Mesendoderm (in vitro differentiated cells): ENCODE data around the gene TACC3.
A peak's percentile ranks its signal among the peaks of the same experiment; 100 is the strongest.

Experiments
- DNase-seq: peaks from one replicate; pipeline ENCODE4 v3.0.0; 2013
- H2AK5ac ChIP-seq: 2 replicates; pipeline ENCODE4 v1.6.1; 2013; ENCODE audit warnings: low read length, inconsistent platforms
- H2BK120ac ChIP-seq: 2 replicates; pipeline ENCODE4 v1.6.1; 2013; ENCODE audit warnings: low read depth, mild to moderate bottlenecking, low read length, moderate library complexity, mixed read lengths
- H2BK15ac ChIP-seq: replicated peaks from 2 replicates; pipeline ENCODE4 v1.6.1; 2013; ENCODE audit warnings: low read depth, mild to moderate bottlenecking, moderate library complexity
- H2BK5ac ChIP-seq: 2 replicates; pipeline ENCODE4 v1.6.1; 2013; ENCODE audit warnings: low read length, inconsistent platforms
- H3K18ac ChIP-seq: 2 replicates; pipeline ENCODE4 v1.6.1; 2013; ENCODE audit warnings: mild to moderate bottlenecking, low read length, mixed read lengths
- H3K23ac ChIP-seq: one replicate; pipeline ENCODE4 v1.6.1; 2013; ENCODE audit warnings: low read length
- H3K27ac ChIP-seq: 2 replicates; pipeline ENCODE4 v1.5.1; 2013; ENCODE audit warnings: low read depth, mild to moderate bottlenecking, inconsistent platforms, low read length, moderate library complexity
- H3K27me3 ChIP-seq: 2 replicates; pipeline ENCODE4 v1.6.1; 2013; ENCODE audit warnings: low read length, control low read depth, mild to moderate bottlenecking, inconsistent platforms; ENCODE audit not compliant: insufficient read depth, poor library complexity
- H3K36me3 ChIP-seq: 2 replicates; pipeline ENCODE4 v1.6.1; 2013; ENCODE audit warnings: low read length, inconsistent platforms; ENCODE audit not compliant: control insufficient read depth, insufficient read depth
- H3K4ac ChIP-seq: one replicate; pipeline ENCODE4 v1.6.1; 2013; ENCODE audit warnings: low read depth, mild to moderate bottlenecking, low read length, moderate library complexity
- H3K4me1 ChIP-seq: 2 replicates; pipeline ENCODE4 v1.6.1; 2013; ENCODE audit warnings: low read depth, low read length, inconsistent platforms; ENCODE audit not compliant: control insufficient read depth
- H3K4me2 ChIP-seq: 2 replicates; pipeline ENCODE4 v1.6.1; 2013; ENCODE audit warnings: low read length
- H3K4me3 ChIP-seq: 2 replicates; pipeline ENCODE4 v1.5.1; 2013; ENCODE audit warnings: mild to moderate bottlenecking, low read length
- H3K56ac ChIP-seq: one replicate; pipeline ENCODE4 v1.6.1; 2013; ENCODE audit warnings: low read length
- H3K79me1 ChIP-seq: 2 replicates; pipeline ENCODE4 v1.6.1; 2013; ENCODE audit warnings: low read length, inconsistent platforms
- H3K79me2 ChIP-seq: 2 replicates; pipeline ENCODE4 v1.6.1; 2013; ENCODE audit warnings: mild to moderate bottlenecking, low read length; ENCODE audit not compliant: control insufficient read depth, insufficient read depth
- H3K9ac ChIP-seq: 2 replicates; pipeline ENCODE4 v1.6.1; 2013; ENCODE audit warnings: low read length, inconsistent platforms
- H4K5ac ChIP-seq: one replicate; pipeline ENCODE4 v1.6.1; 2013; ENCODE audit warnings: low read length
- H4K8ac ChIP-seq: one replicate; pipeline ENCODE4 v1.6.1; 2013; ENCODE audit warnings: low read depth, mild to moderate bottlenecking, control low read depth, low read length, moderate library complexity
- WGBS: extraction: QIAGEN DNeasy Blood & Tissue Kit; methylation state at CpG from one replicate; pipeline ENCODE4 v1.1.7; 2013; ENCODE audit warnings: low lambda C conversion rate, missing lambda C conversion rate; ENCODE audit not compliant: insufficient coverage; ENCODE audit errors: extremely low coverage; 5-methylcytosine and 5-hydroxymethylcytosine counted together

TACC3 gene

DNA sequence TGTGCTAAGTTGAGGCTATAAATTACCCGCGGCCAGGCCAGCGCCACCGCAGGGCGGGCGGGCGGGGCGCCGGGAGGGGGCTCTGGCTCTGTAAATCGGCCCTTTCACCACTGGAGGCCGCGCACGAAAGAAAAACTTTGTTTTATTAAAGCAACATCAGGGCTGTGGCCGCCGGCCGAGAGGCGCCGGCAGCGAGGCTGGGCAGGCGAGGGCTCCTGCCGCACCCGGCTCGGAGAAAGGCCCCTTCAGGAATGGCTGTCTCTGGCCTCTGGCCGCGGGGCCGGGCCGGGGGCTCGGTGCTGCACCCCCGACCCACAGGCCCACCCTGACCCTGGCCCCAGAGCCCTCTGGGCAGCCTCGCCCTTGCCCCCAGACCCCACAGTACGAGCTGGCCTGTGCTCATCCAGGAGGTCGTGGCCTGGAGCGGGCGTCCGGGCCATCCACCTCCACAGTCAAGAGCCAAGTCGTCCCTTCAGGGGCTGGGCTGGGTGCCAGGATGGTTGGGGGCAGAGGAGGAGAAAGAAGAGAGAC lies 42.3 kb downstream of the TACC3 start:
- no CpG with 5 or more reads among the region's 36 CpGs for WGBS

DNA sequence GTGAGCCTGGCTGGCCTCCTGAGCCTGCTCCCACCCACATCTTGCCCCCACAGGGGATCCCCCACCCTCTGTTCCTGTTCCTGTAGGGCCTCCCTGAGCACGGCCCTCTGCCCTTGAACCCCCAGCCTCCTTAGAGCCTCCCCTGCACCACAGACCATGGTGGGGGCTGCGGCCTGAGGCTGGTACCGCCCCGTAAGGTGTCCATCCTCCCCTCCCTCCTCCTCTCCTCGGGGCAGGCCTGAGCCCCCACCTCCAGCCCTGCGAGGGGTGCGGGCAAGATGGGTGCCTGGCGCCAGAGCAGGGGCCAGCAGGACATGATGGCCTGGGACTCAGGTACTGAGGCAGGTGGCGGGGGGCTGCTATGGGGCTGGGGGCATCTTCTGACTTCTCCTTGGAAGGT lies 43.3 kb downstream of the TACC3 start:
- WGBS: no CpG with 5 or more reads among the region's 9 CpGs
- H3K4ac ChIP-seq: no peak overlapping the region
- no peaks in the 10 kb centered on the region for H3K79me1 ChIP-seq
- no peaks in the 10 kb centered on the region for H3K27me3 ChIP-seq
- no peaks in the 10 kb centered on the region for H3K4me1 ChIP-seq
- H4K5ac ChIP-seq: no peak overlapping the region
- H2BK120ac ChIP-seq: no peak overlapping the region
- H3K9ac ChIP-seq: no peak overlapping the region
- no peak overlapping the region for H3K4me2 ChIP-seq
- H4K8ac ChIP-seq: no peak overlapping the region
- H3K36me3 ChIP-seq: no peaks in the 10 kb centered on the region
- H3K79me2 ChIP-seq: no peaks in the 10 kb centered on the region
- no peak overlapping the region for H3K23ac ChIP-seq
- H2BK15ac ChIP-seq: no peak overlapping the region
- no peak overlapping the region for H2BK5ac ChIP-seq
- no peak overlapping the region for H3K4me3 ChIP-seq
- DNase-seq: no peak
- H3K56ac ChIP-seq: no peak overlapping the region
- H3K27ac ChIP-seq: no peak overlapping the region
- H3K18ac ChIP-seq: no peak overlapping the region
- no peak overlapping the region for H2AK5ac ChIP-seq

More for the DNA sequence above, 42.3 kb downstream of the TACC3 start:
- Histone ChIP-seq H3K18ac (no peak overlapping the region), H2BK5ac (no peak overlapping the region), H3K4me1 (no peaks in the 10 kb centered on the region), H4K8ac (no peak overlapping the region), H3K4me3 (no peak overlapping the region), H3K79me1 (no peaks in the 10 kb centered on the region), H3K79me2 (no peaks in the 10 kb centered on the region), H2BK15ac (no peak overlapping the region), H3K56ac (peak overlapping the region; percentile 42), H4K5ac (no peak overlapping the region), H3K27ac (no peak overlapping the region), H3K36me3 (no peaks in the 10 kb centered on the region), H3K27me3 (no peaks in the 10 kb centered on the region), H3K4me2 (no peak overlapping the region), H2AK5ac (no peak overlapping the region), H3K9ac (no peak overlapping the region), H3K4ac (no peak overlapping the region), H2BK120ac (no peak overlapping the region), H3K23ac (no peak overlapping the region)
- DNase-seq: no peak

GRCh38 chr4:1765409-1766072 lies 44.2 kb downstream of the TACC3 start:
- no peak overlapping the region for H4K8ac ChIP-seq

DNA sequence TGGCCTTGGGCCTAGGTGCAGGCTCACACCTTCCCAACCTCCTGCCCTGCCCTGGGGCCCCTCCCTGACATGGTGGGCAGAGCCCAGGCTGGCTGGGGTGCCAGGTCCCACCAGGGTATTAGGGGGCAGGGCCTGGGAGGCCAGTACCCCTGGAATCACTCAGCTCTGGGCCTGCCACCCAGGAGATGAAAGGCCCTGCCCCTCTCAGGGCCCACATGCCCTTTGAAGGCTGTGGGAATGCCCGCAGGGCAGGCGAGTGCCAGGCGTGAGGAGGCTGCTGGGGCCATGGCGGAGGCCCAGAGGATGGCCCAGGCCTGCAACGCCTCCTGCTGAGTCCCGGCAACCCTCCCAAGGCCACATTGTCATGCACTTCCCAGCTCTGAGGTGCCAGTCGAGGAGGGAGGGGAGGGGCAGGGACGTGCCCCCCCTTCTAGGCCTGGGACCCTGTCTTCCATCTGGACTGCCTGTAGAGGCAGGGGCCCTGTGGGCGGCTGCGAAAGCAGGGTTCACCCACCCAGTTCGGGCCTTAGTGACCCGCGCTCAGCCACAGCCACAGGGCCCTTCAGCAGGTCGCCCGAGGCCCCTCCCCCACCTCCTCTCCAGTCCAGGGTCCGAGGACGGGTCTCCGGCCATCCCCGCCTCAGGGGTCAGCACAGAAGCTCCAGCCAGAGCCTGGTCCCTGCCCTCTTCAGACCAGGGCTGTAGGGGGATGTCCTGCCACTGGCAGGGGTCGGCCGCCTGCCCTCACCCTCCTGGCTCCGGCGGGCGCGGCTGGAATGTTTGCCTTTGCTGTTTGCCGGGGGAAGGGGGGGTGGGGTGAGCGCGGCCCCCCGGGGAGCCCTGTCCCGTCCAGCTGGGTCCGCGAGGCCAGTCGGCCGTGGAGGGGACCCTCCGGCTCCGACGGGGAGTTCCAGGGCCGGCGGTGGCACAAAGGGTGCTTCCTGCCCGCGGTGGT lies 45.1 kb downstream of the TACC3 start:
- H4K8ac ChIP-seq: no peak overlapping the region
- H2AK5ac ChIP-seq: peak overlapping the region; percentile 12
- H3K9ac ChIP-seq: no peak overlapping the region
- H3K56ac ChIP-seq: peak overlapping the region; percentile 3
- no peaks in the 10 kb centered on the region for H3K79me1 ChIP-seq
- no peak overlapping the region for H3K4me2 ChIP-seq
- no peaks in the 10 kb centered on the region for H3K27me3 ChIP-seq
- H3K27ac ChIP-seq: no peak overlapping the region
- H4K5ac ChIP-seq: no peak overlapping the region
- DNase-seq: peak; percentile 52
- no peak overlapping the region for H2BK5ac ChIP-seq
- no peak overlapping the region for H3K23ac ChIP-seq
- H3K4me3 ChIP-seq: no peak overlapping the region
- peak overlapping the region; percentile 44 for H3K4ac ChIP-seq
- peak overlapping the region; percentile 3 for H3K18ac ChIP-seq
- no peaks in the 10 kb centered on the region for H3K36me3 ChIP-seq
- H3K79me2 ChIP-seq: no peaks in the 10 kb centered on the region
- H3K4me1 ChIP-seq: no peaks in the 10 kb centered on the region
- WGBS: no CpG with 5 or more reads among the region's 41 CpGs
- H2BK15ac ChIP-seq: no peak overlapping the region
- no peak overlapping the region for H2BK120ac ChIP-seq

More at GRCh38 chr4:1765409-1766072, 44.2 kb downstream of the TACC3 start:
- Histone ChIP-seq H3K23ac (no peak overlapping the region), H3K18ac (no peak overlapping the region), H3K4me2 (no peak overlapping the region), H3K36me3 (no peaks in the 10 kb centered on the region), H3K4me1 (no peaks in the 10 kb centered on the region), H2BK120ac (no peak overlapping the region), H4K5ac (no peak overlapping the region), H3K9ac (no peak overlapping the region), H2BK15ac (no peak overlapping the region), H3K27me3 (no peaks in the 10 kb centered on the region), H3K4ac (no peak overlapping the region), H2AK5ac (no peak overlapping the region), H3K79me1 (no peaks in the 10 kb centered on the region), H3K27ac (no peak overlapping the region), H3K4me3 (no peak overlapping the region), H2BK5ac (no peak overlapping the region), H3K56ac (no peak overlapping the region), H3K79me2 (no peaks in the 10 kb centered on the region)
- no CpG with 5 or more reads among the region's 10 CpGs for WGBS
- DNase-seq: peak; percentile 46

DNA sequence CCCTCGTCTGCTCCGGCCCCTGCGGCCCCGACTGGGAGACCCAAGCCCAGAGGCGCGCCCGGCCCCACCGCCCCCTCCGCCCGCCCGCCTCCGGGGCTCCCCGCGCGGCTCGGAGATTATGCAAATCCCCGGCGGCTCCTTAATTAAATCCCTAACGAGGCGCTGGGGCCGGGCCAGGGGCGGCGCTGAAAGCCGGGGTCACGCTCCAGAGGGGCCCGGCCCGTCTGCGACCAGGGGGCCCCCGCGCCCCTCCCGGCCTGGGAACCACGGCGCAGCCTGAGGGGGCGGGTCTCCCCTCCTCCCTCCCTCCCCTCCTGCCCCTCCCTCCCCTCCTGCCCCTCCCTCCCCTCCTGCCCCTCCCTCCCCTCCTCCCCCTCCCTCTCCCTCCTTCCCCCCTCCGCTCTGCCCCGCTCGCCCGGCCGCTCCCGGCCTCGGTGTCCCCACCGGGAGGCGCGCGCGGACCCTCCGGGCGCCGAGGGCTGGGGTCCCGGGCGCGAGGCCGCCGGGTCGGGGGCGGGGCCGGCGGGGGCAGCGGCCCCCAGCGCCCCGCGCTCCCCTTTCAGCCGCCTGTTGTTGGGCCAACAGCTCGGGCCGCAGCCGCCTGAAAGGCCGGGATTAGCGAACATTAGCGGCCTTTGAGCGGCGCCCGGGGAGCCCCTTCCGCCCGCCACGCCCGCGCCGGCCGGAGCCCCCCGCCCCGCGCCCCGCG lies 45.9 kb downstream of the TACC3 start:
- Histone ChIP-seq H3K4me1 (no peaks in the 10 kb centered on the region), H2BK15ac (no peak overlapping the region)
- peak; percentile 52 for DNase-seq

More for the DNA sequence above, 45.9 kb downstream of the TACC3 start:
- H4K5ac ChIP-seq: no peak overlapping the region
- no peaks in the 10 kb centered on the region for H3K79me1 ChIP-seq
- H3K27ac ChIP-seq: no peak overlapping the region
- peak overlapping the region; percentile 73 for H3K56ac ChIP-seq
- H2BK120ac ChIP-seq: peak overlapping the region; percentile 17
- peak overlapping the region; percentile 30 for H4K8ac ChIP-seq
- H3K4me3 ChIP-seq: no peak overlapping the region
- H3K9ac ChIP-seq: peak overlapping the region; percentile 34
- no peak overlapping the region for H3K23ac ChIP-seq
- H3K27me3 ChIP-seq: no peaks in the 10 kb centered on the region
- no peak overlapping the region for H3K4me2 ChIP-seq
- no peaks in the 10 kb centered on the region for H3K79me2 ChIP-seq
- peak overlapping the region; percentile 76 for H3K18ac ChIP-seq
- H3K36me3 ChIP-seq: no peaks in the 10 kb centered on the region
- WGBS: no CpG with 5 or more reads among the region's 84 CpGs
- H2BK5ac ChIP-seq: no peak overlapping the region
- peak overlapping the region; percentile 71 for H3K4ac ChIP-seq
- H2AK5ac ChIP-seq: no peak overlapping the region
